Activated CD4-positive, alpha-beta T cell treated with anti-CD3 and anti-CD28 coated beads, Interleukin-2, amount 10 ng/mL, durations not matched to agents 7 days and 5 days (primary cell): ENCODE results near the gene NACC2. TPM values are rescaled to one million over a fixed set of nuclear protein-coding genes. Genes with fewer than 3 reads are reported as not detected.
A peak's percentile ranks its signal among the peaks of the same experiment; 100 is the strongest.

Experiments
- CTCF ChIA-PET: fragments of 350-600 bp; sonication (Branson Sonifier 250); formaldehyde crosslinking; loops from one replicate; lab custom pipeline; 2021; ENCODE audit warnings: antibody characterized with exemption; lab: Charles Lee
- POLR2A ChIA-PET: fragments of 350-600 bp; sonication (Branson Sonifier 250); formaldehyde crosslinking; loops from one replicate; lab custom pipeline; 2021; ENCODE audit warnings: antibody characterized with exemption; lab: Charles Lee
- DNase-seq: peaks from one replicate; pipeline ENCODE4 v3.0.0-alpha.2; 2020
- H3K27ac Mint-ChIP-seq: one replicate; pipeline ENCODE4 v1.8.0; 2021; ENCODE audit warnings: mild to moderate bottlenecking, moderate library complexity, mixed read lengths
- H3K27me3 Mint-ChIP-seq: one replicate; pipeline ENCODE4 v1.8.0; 2021; ENCODE audit warnings: mixed read lengths
- H3K36me3 Mint-ChIP-seq: one replicate; pipeline ENCODE4 v1.8.0; 2021; ENCODE audit warnings: low read depth, mixed read lengths
- H3K4me1 Mint-ChIP-seq: one replicate; pipeline ENCODE4 v1.8.0; 2021; ENCODE audit warnings: mixed read lengths
- H3K4me3 Mint-ChIP-seq: one replicate; pipeline ENCODE4 v1.8.0; 2021; ENCODE audit warnings: mild to moderate bottlenecking, moderate library complexity, mixed read lengths
- H3K9me3 Mint-ChIP-seq: one replicate; pipeline ENCODE4 v1.8.0; 2021; ENCODE audit warnings: mixed read lengths
- total RNA-seq, 2 experiments: library from RNA; stranded (reverse); gene quantifications; one replicate each; pipeline ENCODE4 v1.2.3, GENCODE V29; 2021

NACC2 gene
- total RNA-seq, 2 experiments from 2014 or later = 4.1 to 4.4 TPM

DNA sequence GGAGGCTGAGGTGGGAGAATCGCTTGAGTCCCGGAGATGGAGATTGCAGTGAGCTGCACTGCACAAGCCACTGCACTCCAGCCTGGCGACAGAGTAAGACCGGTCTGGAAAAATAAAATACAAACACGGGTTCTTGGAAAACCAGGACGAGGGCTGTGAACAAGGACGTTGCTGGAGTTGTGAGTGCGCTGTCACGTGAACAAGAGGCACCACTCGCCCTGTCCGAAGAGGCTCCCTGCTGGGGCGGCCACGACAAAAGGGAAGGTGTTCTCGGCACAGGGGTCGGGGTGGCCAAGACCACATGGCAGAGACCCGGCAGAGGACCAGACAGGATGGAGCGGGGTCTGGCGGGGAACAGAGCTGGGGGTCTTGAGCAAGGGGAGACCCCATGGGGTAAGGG, 103.3 kb downstream of the NACC2 start:
- Mint-ChIP-seq H3K27me3 (no peaks in the 10 kb centered on the region), H3K27ac (peak overlapping the region; percentile 62), H3K9me3 (no peaks in the 10 kb centered on the region), H3K4me3 (no peak overlapping the region), H3K4me1 (peaks cover 22% of the 10 kb centered on the region), H3K36me3 (no peaks in the 10 kb centered on the region)
- CTCF ChIA-PET = interaction anchor here (0.6 to 1.0 kb wide), 2 partner anchors 24 to 81 kb away, joined by 3 read pairs; no protein-coding TSS in a partner anchor
- DNase-seq = no peak
- POLR2A ChIA-PET = interaction anchor here (0.6 kb wide), 1 partner anchor 77 kb away, joined by 3 read pairs; no protein-coding TSS in a partner anchor

DNA sequence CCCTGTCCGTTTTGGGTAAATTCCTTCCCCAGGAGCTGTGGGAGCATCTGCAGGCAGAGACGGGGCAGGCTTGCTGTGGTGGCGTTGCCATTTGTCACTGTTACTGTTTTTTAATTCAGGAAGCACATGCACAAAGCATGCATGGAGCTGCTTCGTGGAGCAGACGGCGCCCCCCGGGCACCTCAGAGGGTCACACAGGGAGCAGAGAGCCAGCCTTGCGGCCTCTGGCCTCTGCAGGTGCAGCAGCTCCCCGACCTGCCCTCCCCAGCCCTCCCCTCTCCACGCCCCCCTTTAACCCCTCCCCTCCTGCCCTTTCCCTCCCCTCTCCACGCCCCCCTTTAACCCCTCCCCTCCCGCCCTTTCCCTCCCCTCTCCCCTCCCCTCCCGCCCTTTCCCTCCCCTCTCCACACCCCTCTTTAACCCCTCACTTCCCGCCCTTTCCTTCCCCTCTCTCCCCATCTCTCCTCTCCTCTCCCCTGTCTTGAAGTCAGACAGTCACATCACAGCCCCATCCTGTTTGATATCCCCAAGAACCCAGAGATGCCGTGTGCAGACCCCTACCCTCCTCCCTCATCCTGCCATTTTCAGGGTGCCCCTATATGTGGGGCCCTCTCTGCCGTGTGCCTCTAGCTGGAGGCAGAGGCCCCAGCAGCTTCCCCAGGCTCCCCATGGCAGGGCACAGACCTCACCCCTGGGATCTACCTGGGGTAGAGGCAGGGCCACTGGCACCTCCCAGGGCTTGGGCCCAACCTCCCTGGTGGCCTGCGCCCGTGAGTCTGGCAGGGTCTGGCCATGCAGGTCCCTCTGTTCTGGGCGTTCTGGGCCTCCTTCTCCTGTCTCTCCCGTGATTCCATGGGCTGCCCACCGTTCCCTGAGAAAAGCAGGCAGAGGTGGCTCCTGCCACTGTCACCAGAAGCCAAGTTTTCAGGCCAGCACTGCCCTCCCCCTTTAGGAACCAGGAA, 104.3 kb downstream of the NACC2 start:
- ChIA-PET CTCF (interaction anchor here (1.0 kb wide), 1 partner anchor 16 kb away, joined by 4 read pairs; no protein-coding TSS in a partner anchor), POLR2A (no interaction called here)
- Mint-ChIP-seq H3K27ac (peak overlapping the region; percentile 62), H3K4me1 (peaks cover 22% of the 10 kb centered on the region), H3K9me3 (no peaks in the 10 kb centered on the region), H3K36me3 (no peaks in the 10 kb centered on the region), H3K4me3 (no peak overlapping the region), H3K27me3 (no peaks in the 10 kb centered on the region)
- peak; percentile 39 for DNase-seq

DNA sequence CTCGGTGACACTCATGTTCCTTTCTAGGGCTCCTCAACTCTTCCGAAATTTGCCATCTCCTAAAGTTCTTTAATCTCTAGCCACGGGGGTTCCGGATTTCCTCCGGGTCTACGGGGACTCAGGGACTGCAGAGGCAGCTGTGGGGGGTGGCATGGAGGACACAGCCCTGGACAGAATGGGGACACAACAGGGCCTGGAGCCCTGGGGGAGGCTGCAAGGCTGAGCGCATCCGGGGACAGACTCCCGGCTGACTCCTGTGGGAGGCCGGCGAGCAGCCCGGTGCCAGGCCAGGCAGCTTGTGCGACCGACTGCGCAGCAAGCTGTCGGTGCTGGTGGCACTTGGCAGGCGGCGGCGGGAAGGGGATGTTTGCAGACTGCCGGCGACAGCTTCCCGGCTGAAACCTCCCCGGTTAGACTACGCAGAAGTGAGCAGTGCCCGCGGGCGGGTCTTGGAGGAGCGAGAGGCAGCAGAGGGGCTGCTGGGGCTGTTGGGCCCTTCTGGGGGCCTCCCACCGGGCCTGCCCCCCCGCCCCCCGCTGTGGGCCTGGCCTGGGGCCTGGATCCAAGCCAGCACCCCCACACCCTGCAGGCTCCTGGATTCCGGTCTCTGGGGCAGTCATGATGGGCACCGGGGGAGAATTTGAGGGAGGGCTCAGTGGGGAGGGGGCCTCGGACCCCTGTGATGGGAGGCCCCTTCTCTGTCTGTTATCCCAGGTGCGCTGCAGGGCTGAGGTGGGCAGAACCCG, 105.2 kb downstream of the NACC2 start:
- H3K27ac Mint-ChIP-seq = peak overlapping the region; percentile 31
- peaks cover 21% of the 10 kb centered on the region for H3K4me1 Mint-ChIP-seq
- CTCF ChIA-PET = interaction anchor here (0.8 to 1.0 kb wide), 3 partner anchors 15 to 29 kb away, joined by 3 to 4 read pairs (median 4); partner anchors contain the start of gene UBAC1
- no peaks in the 10 kb centered on the region for H3K27me3 Mint-ChIP-seq
- H3K4me3 Mint-ChIP-seq = no peak overlapping the region
- peak; percentile 21 for DNase-seq
- H3K36me3 Mint-ChIP-seq = no peaks in the 10 kb centered on the region
- POLR2A ChIA-PET = no interaction called here
- no peaks in the 10 kb centered on the region for H3K9me3 Mint-ChIP-seq

DNA sequence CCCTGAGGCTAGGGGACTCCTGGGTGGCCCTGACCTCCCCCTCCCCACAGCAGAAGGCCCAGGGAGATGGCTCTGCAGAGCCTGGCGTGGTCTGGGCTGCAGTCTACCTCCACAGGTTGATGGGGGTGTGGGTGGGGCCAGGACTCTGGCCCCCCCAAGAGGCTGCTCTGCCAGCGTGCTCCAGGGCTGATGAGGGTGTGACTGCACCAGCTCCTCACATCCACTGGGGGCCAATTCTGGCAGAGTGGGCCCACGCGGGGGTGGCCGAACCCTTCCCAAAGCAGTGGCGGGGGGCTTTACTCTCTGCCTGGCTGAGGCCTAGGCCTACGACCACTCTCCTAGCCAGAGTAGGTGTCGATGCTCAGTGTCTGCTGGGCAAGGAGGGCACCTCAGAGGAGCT, 105.9 kb downstream of the NACC2 start:
- Mint-ChIP-seq H3K4me1 (peaks cover 17% of the 10 kb centered on the region), H3K36me3 (no peaks in the 10 kb centered on the region), H3K9me3 (no peaks in the 10 kb centered on the region), H3K27ac (no peak overlapping the region), H3K27me3 (no peaks in the 10 kb centered on the region), H3K4me3 (no peak overlapping the region)
- ChIA-PET CTCF (interaction anchor here (0.8 to 1.0 kb wide), 2 partner anchors 21 to 28 kb away, joined by 3 to 4 read pairs; partner anchors contain the start of gene UBAC1), POLR2A (no interaction called here)
- no peak for DNase-seq

DNA sequence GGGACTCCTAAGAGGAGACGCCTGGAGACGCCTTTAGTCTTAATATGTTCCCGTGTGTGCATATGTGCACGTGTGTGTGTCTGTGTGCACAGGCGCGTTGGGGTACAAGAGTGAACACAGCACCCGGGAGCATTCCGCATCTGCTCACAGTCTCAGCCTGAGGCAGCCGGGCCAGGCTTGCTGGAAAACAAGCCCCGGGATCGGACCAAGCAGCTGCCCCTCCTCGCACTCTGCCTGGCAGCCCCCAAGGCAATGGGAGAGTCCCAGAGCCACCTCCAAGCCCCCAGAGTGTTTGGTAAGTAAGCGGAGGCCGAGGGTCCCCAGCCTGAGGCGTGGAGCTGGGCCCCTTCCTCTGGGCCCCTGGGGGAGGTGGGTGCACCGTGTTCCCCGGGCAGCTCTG, 106.6 kb downstream of the NACC2 start:
- no peak for DNase-seq
- peaks cover 17% of the 10 kb centered on the region for H3K4me1 Mint-ChIP-seq
- ChIA-PET POLR2A (no interaction called here), CTCF (interaction anchor here (1.7 kb wide), 1 partner anchor 20 kb away, joined by 3 read pairs; no protein-coding TSS in a partner anchor)
- no peak overlapping the region for H3K27ac Mint-ChIP-seq
- no peaks in the 10 kb centered on the region for H3K36me3 Mint-ChIP-seq
- no peaks in the 10 kb centered on the region for H3K27me3 Mint-ChIP-seq
- H3K4me3 Mint-ChIP-seq = no peak overlapping the region
- H3K9me3 Mint-ChIP-seq = no peaks in the 10 kb centered on the region

DNA sequence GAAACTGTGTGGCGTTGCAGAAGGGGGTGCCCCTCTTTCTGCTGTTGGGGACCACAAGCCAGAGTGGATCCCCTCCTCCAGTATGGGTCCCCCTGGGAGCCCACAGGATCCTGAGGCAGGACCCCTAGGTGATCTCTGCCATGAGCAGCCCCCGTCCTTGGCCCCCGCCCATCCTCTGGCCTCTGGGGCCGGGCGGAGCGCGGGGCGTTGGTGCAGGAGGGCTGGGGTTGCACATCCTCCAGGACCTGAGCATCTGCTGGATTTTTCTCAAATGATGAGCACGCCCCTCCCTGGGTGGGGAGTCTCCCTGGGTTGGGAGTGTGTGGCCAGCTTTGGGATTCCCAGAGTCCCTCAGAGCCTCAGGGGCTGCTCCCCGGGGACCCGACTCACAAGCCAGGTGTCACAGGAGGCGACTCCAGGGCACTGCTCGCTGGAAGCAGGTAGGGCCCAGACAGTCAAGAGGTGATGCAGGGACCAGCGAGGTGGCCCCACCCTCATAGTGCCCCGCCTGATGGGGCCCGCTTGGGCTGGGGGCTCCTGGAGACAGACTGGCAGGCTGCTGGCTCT, 107.2 kb downstream of the NACC2 start:
- no peaks in the 10 kb centered on the region for H3K27me3 Mint-ChIP-seq
- no peak overlapping the region for H3K27ac Mint-ChIP-seq
- H3K36me3 Mint-ChIP-seq = no peaks in the 10 kb centered on the region
- no peak for DNase-seq
- POLR2A ChIA-PET = no interaction called here
- CTCF ChIA-PET = interaction anchor here (1.7 kb wide), 1 partner anchor 20 kb away, joined by 3 read pairs; no protein-coding TSS in a partner anchor
- H3K4me3 Mint-ChIP-seq = no peak overlapping the region
- H3K9me3 Mint-ChIP-seq = no peaks in the 10 kb centered on the region
- peaks cover 17% of the 10 kb centered on the region for H3K4me1 Mint-ChIP-seq

DNA sequence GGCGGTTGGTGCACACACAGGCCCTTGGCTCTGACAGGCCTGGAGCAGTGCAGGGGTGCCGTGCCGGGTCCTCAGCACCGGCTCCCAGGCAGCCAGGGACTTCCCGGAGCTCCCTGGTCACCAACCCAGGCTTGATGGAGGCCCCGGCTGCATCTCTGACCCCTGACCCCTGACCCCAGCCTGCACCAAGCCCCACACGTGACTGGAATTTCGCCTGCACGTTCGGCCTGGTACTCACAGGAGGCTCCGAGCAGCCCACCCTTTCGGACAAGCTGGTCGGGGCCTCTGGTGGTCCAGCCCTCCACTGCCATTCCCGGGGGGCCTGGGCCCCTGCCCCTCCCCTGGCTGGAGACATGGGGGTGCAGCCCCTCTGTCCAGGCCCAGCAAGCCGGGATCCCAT, 108.5 kb downstream of the NACC2 start:
- H3K9me3 Mint-ChIP-seq = no peaks in the 10 kb centered on the region
- ChIA-PET CTCF (no interaction called here), POLR2A (no interaction called here)
- no peak for DNase-seq
- no peaks in the 10 kb centered on the region for H3K36me3 Mint-ChIP-seq
- no peaks in the 10 kb centered on the region for H3K27me3 Mint-ChIP-seq
- H3K4me1 Mint-ChIP-seq = peaks cover 10% of the 10 kb centered on the region
- no peak overlapping the region for H3K4me3 Mint-ChIP-seq
- H3K27ac Mint-ChIP-seq = no peak overlapping the region

DNA sequence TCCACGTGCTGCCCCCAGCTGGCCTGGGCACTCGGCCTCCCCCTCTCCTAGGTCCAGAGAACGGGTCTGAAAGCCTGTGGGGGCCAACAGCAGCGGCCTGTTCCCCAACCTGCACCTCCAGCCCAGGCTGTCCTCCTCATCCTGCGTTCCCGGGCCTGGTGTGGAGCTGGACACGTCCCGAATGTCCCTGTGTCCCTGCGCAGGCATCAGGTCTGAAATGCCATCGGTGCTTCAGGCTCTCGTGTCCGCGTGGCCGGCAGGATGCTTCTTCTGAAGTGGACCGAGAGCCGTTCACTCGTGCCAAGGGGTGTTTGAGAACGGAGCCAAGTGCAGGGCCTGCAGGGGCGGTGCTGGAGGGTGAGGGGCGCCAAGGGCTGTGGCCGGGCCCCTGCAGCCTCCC, 109.2 kb downstream of the NACC2 start:
- Mint-ChIP-seq H3K9me3 (no peaks in the 10 kb centered on the region), H3K27me3 (no peaks in the 10 kb centered on the region), H3K36me3 (no peaks in the 10 kb centered on the region), H3K4me3 (no peak overlapping the region), H3K4me1 (peaks cover 5% of the 10 kb centered on the region), H3K27ac (no peak overlapping the region)
- no peak for DNase-seq
- CTCF ChIA-PET = no interaction called here
- POLR2A ChIA-PET = no interaction called here

DNA sequence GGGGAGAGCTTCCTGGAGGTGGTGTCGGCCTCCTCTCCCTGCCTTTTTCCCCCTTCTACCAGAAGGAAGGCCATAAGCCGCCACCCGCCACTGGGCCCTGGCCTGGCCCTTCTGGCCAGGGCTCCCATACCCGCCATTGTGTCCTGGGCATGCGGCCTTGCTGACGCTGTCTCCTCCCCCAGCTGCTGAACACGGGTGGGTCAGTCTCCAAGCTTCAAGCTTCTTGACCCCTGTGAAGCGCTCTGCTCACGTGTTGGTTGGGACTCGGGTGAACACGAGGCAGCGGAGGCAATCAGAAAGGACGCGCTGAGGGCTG, 109.7 kb downstream of the NACC2 start:
- no peak for DNase-seq

DNA sequence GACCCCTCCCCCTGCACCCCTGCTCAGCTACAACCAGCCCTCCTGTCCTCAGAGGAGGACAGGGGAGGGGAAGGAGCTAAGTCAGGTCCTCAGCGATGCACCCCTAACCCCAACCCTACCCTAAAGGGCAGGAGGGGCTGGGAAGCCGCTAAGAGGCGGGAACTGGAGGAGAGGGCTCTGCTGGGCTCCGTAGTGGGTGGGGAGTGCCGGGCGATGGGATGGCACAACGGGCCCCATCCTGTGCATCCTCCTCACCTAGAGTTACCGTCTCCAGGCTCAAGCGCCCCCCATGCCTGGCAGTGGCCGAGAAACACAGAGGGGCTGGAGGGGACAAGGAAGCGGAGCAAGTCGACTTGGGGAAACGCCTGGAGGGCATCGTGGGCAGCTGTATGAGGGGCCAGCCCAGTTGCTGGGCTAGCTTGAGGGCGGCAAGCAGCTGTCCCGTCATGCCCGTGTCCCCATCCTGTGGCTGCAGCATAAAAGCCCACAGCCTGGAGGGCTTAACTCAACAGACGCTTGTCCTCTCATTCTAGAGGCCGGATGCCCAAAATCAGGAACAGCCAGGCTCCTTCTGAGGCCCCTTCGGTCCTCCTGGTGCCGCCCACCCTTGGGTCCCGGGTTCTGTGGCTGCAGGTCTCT, 110.9 kb downstream of the NACC2 start:
- Mint-ChIP-seq H3K4me3 (no peak overlapping the region), H3K27ac (no peak overlapping the region), H3K4me1 (peaks cover 5% of the 10 kb centered on the region), H3K36me3 (no peaks in the 10 kb centered on the region), H3K27me3 (no peaks in the 10 kb centered on the region), H3K9me3 (no peaks in the 10 kb centered on the region)
- ChIA-PET CTCF (no interaction called here), POLR2A (no interaction called here)
- DNase-seq = no peak

More for the DNA sequence above, 109.7 kb downstream of the NACC2 start:
- H3K36me3 Mint-ChIP-seq = no peaks in the 10 kb centered on the region
- H3K27ac Mint-ChIP-seq = no peak overlapping the region
- no peaks in the 10 kb centered on the region for H3K27me3 Mint-ChIP-seq
- no peak overlapping the region for H3K4me3 Mint-ChIP-seq
- no peaks in the 10 kb centered on the region for H3K9me3 Mint-ChIP-seq
- peaks cover 3% of the 10 kb centered on the region for H3K4me1 Mint-ChIP-seq
- POLR2A ChIA-PET = no interaction called here
- CTCF ChIA-PET = no interaction called here

DNA sequence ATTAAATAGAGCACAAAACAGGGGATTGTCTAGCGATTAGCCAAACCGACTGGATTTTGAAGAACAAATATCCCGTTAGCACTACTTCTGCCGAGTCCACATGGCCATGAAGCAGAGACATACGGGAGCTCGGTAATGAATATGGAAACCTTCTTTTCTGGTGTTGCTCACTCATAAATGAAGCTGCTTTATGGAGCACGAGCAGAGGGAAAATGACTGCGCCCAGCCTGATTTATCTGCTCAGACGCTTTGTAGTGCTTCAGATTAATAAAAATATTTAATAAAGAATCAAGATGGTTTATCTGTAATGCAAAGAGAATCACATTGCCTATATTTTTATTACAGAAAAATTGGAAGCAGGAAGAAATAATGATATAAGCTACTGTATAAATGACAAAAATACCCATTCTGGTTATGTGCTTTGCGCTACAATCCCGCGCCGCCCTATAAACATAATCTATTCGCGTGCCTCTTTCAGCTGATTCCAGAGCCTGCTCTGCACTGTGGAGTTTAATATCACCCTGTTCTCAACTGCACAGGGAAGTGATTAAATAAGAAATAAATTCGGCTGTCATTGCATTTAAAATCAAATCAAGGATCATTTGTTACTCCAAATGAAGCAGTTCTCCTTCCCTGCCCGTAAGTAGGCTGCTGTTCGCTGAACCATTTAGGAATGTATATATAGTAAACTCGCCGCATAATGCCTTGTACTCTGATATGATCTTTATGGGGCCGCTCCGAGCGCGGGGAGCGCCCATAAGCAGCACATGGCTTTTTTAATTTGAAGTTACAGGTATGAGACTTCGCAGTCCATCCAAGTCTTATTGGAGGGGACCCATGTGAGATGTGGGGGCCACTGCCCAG, 111.6 kb downstream of the NACC2 start:
- Mint-ChIP-seq H3K36me3 (no peaks in the 10 kb centered on the region), H3K27ac (no peak overlapping the region), H3K4me3 (no peak overlapping the region), H3K27me3 (no peaks in the 10 kb centered on the region), H3K9me3 (no peaks in the 10 kb centered on the region), H3K4me1 (peaks cover 12% of the 10 kb centered on the region)
- DNase-seq = no peak
- ChIA-PET POLR2A (no interaction called here), CTCF (interaction anchor here (0.6 kb wide), 1 partner anchor 381 kb away, joined by 3 read pairs; no protein-coding TSS in a partner anchor)
